Neural cell (in vitro differentiated cells): ENCODE data around the gene RBMS3. TPM values are rescaled to one million over a fixed set of nuclear protein-coding genes. Genes with fewer than 3 reads are reported as not detected.

Source experiments
- H2AFZ ChIP-seq: fragments of 200-600, 300-800 bp; sonication (generic), shearing (Covaris generic); 2 replicates; pipeline ENCODE4 v1.6.0; 2014; ENCODE audit warnings: low read depth, mild to moderate bottlenecking, antibody characterized with exemption, low read length, moderate library complexity
- H3F3A ChIP-seq: fragments of 200-600 bp; shearing (Covaris generic); 2 replicates; pipeline ENCODE4 v1.6.1; 2016; ENCODE audit warnings: mild to moderate bottlenecking, moderate library complexity, mixed read lengths, antibody characterized with exemption, low read length; ENCODE audit not compliant: insufficient read depth, poor library complexity, severe bottlenecking
- H3K27ac ChIP-seq: fragments of 200-600, 300-800 bp; sonication (generic), shearing (Covaris generic); 2 replicates; pipeline ENCODE4 v1.5.1; 2014; ENCODE audit warnings: mild to moderate bottlenecking, low read length, moderate library complexity
- H3K27me3 ChIP-seq: fragments of 300-800, 200-600 bp; sonication (generic), shearing (Covaris generic); 2 replicates; pipeline ENCODE4 v1.6.0; 2014; ENCODE audit warnings: mild to moderate bottlenecking, low read depth, low read length, moderate library complexity; ENCODE audit not compliant: insufficient read depth
- H3K36me3 ChIP-seq: fragments of 300-800, 200-600 bp; sonication (generic), shearing (Covaris generic); 2 replicates; pipeline ENCODE4 v1.5.1; 2014; ENCODE audit warnings: mild to moderate bottlenecking, antibody characterized with exemption, low read length, moderate library complexity; ENCODE audit not compliant: insufficient read depth
- H3K4me2 ChIP-seq: fragments of 300-800, 200-600 bp; sonication (generic), shearing (Covaris generic); 2 replicates; pipeline ENCODE4 v1.6.0; 2014; ENCODE audit warnings: mild to moderate bottlenecking, low read length
- H3K4me3 ChIP-seq: fragments of 300-800, 200-600 bp; sonication (generic), shearing (Covaris generic); 2 replicates; pipeline ENCODE4 v1.5.1; 2014; ENCODE audit warnings: mild to moderate bottlenecking, low read length, moderate library complexity
- H3K79me2 ChIP-seq: fragments of 200-600 bp; shearing (Covaris generic); replicated peaks from 2 replicates; pipeline ENCODE4 v1.6.0; 2014; ENCODE audit warnings: mild to moderate bottlenecking, low read length, moderate library complexity; ENCODE audit not compliant: insufficient read depth
- H3K9ac ChIP-seq: fragments of 300-800, 200-600 bp; sonication (generic), shearing (Covaris generic); 2 replicates; pipeline ENCODE4 v1.6.1; 2016; ENCODE audit warnings: mild to moderate bottlenecking, low read length, mixed read lengths
- H3K9me2 ChIP-seq: fragments of 200-600 bp; shearing (Covaris generic); 2 replicates; pipeline ENCODE4 v1.6.1; 2016; ENCODE audit warnings: mild to moderate bottlenecking, low read length, mixed read lengths; ENCODE audit not compliant: insufficient read depth
- H3K9me3 ChIP-seq: fragments of 200-600, 300-800 bp; sonication (generic), shearing (Covaris generic); 2 replicates; pipeline ENCODE4 v1.6.1; 2016; ENCODE audit warnings: mild to moderate bottlenecking, mixed run types, low read length, moderate library complexity, mixed read lengths
- H4K20me1 ChIP-seq: fragments of 200-600 bp; shearing (Covaris generic); 2 replicates; pipeline ENCODE4 v1.6.1; 2016; ENCODE audit warnings: mild to moderate bottlenecking, mixed run types; ENCODE audit not compliant: insufficient read depth
- EP300 ChIP-seq: fragments of 450-650 bp; conservative IDR thresholded peaks from 2 replicates; pipeline ENCODE4 v1.6.1; 2014; ENCODE audit warnings: antibody characterized with exemption, mild to moderate bottlenecking, moderate library complexity; ENCODE audit not compliant: poor library complexity, severe bottlenecking
- EZH2 ChIP-seq: fragments of 200-600, 300-800 bp; shearing (Covaris generic), sonication (generic); IDR thresholded peaks from 2 replicates; pipeline ENCODE4 v1.6.1; 2014; ENCODE audit warnings: antibody characterized with exemption, low read length, borderline replicate concordance, mild to moderate bottlenecking; ENCODE audit not compliant: insufficient read depth, poor library complexity, severe bottlenecking
- MXI1 ChIP-seq: fragments of 450-650 bp; conservative IDR thresholded peaks from 2 replicates; pipeline ENCODE4 v1.6.1; 2014; ENCODE audit warnings: antibody characterized with exemption, mild to moderate bottlenecking; ENCODE audit not compliant: poor library complexity, severe bottlenecking
- POLR2AphosphoS5 ChIP-seq: IDR thresholded peaks from 2 replicates; pipeline ENCODE4 v1.6.1; 2012
- RAD21 ChIP-seq: fragments of 450-650 bp; conservative IDR thresholded peaks from 2 replicates; pipeline ENCODE4 v1.6.1; 2014; ENCODE audit warnings: antibody characterized with exemption, mild to moderate bottlenecking, moderate library complexity
- SMC3 ChIP-seq: fragments of 450-650 bp; conservative IDR thresholded peaks from 2 replicates; pipeline ENCODE4 v1.6.1; 2014; ENCODE audit warnings: antibody characterized with exemption, mild to moderate bottlenecking, moderate library complexity; ENCODE audit not compliant: poor library complexity
- TAF1 ChIP-seq: IDR thresholded peaks from 2 replicates; pipeline ENCODE4 v1.6.1; 2012; ENCODE audit warnings: low read depth
- polyA plus RNA-seq: library from polyadenylated mRNA; depleted of rRNA; stranded (reverse); fragments of >200 nt; gene quantifications from 2 replicates; pipeline ENCODE4 v1.2.3, GENCODE V29; 2014
- TF ChIP-seq, protein P1 (sequence below): fragments of 450-650 bp; IDR thresholded peaks from 2 replicates; pipeline ENCODE4 v1.5.1; 2014; ENCODE audit warnings: antibody characterized with exemption, mild to moderate bottlenecking, moderate library complexity; ENCODE audit not compliant: poor library complexity, severe bottlenecking
- TF ChIP-seq, protein P2 (sequence below): IDR thresholded peaks from 2 replicates; pipeline ENCODE4 v1.6.1; 2012; ENCODE audit warnings: borderline replicate concordance

RBMS3 gene
- polyA plus RNA-seq, 1 donor from 2014 or later = 0.53 TPM

DNA sequence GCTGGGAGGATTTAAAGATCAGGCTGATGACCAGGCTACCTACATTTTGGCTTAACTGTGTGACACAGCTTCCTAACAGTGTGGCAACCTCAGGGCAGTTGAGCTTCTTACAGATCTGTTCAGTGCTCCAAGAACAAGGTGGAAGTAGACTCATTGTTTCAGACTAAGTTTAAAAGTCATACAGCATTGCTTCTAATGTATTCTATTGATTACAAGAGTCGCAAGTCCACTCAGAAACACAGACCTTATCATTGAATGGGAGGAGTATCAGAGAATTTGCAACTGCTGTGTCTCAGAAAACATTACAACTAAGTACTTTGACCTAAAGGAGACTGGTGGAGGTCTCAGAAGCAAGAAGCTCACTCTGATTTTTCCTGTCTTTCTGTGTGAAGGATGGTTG lies 746.0 kb downstream of the RBMS3 start:
- no peaks in the 10 kb centered on the region for H3K27me3 ChIP-seq

DNA sequence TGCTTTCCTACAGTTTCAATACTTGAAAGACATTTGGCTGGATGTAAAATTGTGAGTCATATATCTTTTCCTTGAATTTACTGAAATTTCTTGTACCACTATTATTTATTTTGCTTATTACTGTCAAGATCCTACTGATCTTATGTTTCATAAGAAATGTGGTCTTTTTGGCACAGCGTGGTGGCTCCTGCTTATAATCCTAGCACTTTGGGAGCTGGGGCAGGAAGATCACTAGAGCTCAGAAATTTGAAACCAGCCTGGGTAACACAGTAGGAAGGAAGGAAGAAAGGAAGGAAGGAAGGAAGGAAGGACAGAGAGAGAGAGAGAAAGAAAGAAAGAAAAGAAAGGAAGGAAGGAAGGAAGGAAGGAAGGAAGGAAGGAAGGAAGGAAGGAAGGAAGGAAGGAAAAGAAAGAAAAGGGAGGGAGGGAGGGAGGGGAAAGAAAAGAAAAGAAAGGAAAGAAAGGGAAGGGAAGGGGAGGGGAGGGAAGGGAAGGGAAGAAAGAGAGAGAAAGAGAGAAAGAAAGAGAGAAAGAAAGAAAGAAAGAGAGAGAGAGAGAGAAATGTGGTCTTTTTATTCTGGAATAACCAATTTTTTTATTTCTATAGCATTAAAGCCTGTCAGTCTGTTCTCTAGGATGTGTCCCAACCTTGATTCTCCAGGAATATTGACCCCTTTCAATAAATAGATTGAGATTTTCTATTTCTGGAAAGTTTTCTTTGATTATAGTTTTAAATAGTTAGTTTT lies 753.5 kb downstream of the RBMS3 start:
- no peaks in the 10 kb centered on the region for H3F3A ChIP-seq
- no peak overlapping the region for H3K4me3 ChIP-seq
- H3K9me2 ChIP-seq = no peaks in the 10 kb centered on the region
- no peaks in the 10 kb centered on the region for H3K27me3 ChIP-seq
- H3K36me3 ChIP-seq = no peaks in the 10 kb centered on the region
- no peaks in the 10 kb centered on the region for H4K20me1 ChIP-seq
- no peak overlapping the region for H3K27ac ChIP-seq
- H3K79me2 ChIP-seq = no peaks in the 10 kb centered on the region
- no peaks in the 10 kb centered on the region for H3K9me3 ChIP-seq
- no peak overlapping the region for H3K4me2 ChIP-seq
- H2AFZ ChIP-seq = no peak overlapping the region
- H3K9ac ChIP-seq = no peak overlapping the region
- no peak for TF ChIP-seq MXI1
- TF ChIP-seq RAD21 = no peak
- TF ChIP-seq POLR2AphosphoS5 = no peak
- TF ChIP-seq EZH2 = no peak
- TF ChIP-seq, protein P1, sequence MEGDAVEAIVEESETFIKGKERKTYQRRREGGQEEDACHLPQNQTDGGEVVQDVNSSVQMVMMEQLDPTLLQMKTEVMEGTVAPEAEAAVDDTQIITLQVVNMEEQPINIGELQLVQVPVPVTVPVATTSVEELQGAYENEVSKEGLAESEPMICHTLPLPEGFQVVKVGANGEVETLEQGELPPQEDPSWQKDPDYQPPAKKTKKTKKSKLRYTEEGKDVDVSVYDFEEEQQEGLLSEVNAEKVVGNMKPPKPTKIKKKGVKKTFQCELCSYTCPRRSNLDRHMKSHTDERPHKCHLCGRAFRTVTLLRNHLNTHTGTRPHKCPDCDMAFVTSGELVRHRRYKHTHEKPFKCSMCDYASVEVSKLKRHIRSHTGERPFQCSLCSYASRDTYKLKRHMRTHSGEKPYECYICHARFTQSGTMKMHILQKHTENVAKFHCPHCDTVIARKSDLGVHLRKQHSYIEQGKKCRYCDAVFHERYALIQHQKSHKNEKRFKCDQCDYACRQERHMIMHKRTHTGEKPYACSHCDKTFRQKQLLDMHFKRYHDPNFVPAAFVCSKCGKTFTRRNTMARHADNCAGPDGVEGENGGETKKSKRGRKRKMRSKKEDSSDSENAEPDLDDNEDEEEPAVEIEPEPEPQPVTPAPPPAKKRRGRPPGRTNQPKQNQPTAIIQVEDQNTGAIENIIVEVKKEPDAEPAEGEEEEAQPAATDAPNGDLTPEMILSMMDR = no peak
- TF ChIP-seq SMC3 = no peak
- no peak for TF ChIP-seq TAF1
- TF ChIP-seq, protein P2, sequence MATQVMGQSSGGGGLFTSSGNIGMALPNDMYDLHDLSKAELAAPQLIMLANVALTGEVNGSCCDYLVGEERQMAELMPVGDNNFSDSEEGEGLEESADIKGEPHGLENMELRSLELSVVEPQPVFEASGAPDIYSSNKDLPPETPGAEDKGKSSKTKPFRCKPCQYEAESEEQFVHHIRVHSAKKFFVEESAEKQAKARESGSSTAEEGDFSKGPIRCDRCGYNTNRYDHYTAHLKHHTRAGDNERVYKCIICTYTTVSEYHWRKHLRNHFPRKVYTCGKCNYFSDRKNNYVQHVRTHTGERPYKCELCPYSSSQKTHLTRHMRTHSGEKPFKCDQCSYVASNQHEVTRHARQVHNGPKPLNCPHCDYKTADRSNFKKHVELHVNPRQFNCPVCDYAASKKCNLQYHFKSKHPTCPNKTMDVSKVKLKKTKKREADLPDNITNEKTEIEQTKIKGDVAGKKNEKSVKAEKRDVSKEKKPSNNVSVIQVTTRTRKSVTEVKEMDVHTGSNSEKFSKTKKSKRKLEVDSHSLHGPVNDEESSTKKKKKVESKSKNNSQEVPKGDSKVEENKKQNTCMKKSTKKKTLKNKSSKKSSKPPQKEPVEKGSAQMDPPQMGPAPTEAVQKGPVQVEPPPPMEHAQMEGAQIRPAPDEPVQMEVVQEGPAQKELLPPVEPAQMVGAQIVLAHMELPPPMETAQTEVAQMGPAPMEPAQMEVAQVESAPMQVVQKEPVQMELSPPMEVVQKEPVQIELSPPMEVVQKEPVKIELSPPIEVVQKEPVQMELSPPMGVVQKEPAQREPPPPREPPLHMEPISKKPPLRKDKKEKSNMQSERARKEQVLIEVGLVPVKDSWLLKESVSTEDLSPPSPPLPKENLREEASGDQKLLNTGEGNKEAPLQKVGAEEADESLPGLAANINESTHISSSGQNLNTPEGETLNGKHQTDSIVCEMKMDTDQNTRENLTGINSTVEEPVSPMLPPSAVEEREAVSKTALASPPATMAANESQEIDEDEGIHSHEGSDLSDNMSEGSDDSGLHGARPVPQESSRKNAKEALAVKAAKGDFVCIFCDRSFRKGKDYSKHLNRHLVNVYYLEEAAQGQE = no peak
- TF ChIP-seq EP300 = no peak

More for the DNA sequence above, 746.0 kb downstream of the RBMS3 start:
- Histone ChIP-seq H2AFZ (no peak overlapping the region), H4K20me1 (no peaks in the 10 kb centered on the region), H3K4me2 (no peak overlapping the region), H3K9me2 (no peaks in the 10 kb centered on the region), H3F3A (no peaks in the 10 kb centered on the region), H3K9ac (no peak overlapping the region), H3K9me3 (no peaks in the 10 kb centered on the region), H3K36me3 (no peaks in the 10 kb centered on the region), H3K27ac (no peak overlapping the region), H3K79me2 (no peaks in the 10 kb centered on the region), H3K4me3 (no peak overlapping the region)
- TF ChIP-seq, protein P2 = no peak
- no peak for TF ChIP-seq SMC3
- TF ChIP-seq EZH2 = no peak
- no peak for TF ChIP-seq POLR2AphosphoS5
- no peak for TF ChIP-seq RAD21
- no peak for TF ChIP-seq TAF1
- no peak for TF ChIP-seq EP300
- no peak for TF ChIP-seq MXI1
- TF ChIP-seq, protein P1 = no peak
